NCI-H1436 (cell line): ENCODE results near the gene MTUS2.
"Not testable (repeated sequence)": the region's sequence is repeated elsewhere in the genome, so short reads cannot be mapped to it uniquely, and the experiment has no call there.

Experiments used
- DNase-seq: peaks from one replicate; lab custom pipeline; 2025; lab: John Stamatoyannopoulos, UW

The MTUS2 gene

GRCh38 chr13:29165216-29165615 lies 345.1 kb downstream of the MTUS2 start:
- no peak for DNase-seq

DNA sequence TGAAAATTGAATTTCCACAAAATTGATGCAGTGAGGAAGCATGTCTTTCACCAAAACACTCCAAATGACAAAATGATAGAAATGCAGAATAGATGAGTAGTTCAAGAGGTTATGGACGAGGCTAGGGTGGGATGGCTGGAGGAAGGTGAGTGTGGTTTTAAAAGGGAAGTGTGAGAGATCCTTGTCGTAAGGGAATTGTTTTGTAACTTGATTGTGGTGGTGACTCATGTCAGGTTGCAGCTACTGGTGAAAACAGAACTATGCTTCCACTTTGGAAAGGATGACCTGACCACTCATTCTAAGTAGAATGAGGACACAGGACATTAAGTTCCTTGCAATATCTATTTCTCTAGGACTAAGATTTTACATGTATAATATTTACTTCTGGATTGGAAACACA lies 345.7 kb downstream of the MTUS2 start:
- DNase-seq, result no peak

- DNase-seq, result no peak
Observed at GRCh38 chr13:29170436-29171082, 350.4 kb downstream of the MTUS2 start.

DNA sequence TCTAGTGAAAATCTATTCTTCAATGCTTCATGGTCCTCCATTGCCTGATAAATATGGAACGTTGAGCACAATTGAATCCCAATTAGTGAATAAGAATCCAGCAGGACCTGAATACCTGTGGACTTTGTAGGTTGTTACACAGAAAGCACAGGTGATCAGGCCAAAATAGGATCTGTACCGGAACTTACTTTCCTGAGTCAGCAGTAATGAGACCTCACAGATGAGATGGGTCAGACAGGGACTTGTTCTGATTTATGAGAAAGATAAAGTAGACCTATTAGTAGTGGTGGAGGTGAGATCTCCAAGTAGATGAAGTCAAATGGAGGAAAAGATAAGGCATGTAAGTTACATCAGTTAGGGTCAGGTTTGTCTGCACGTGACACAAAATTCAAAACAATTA lies 351.1 kb downstream of the MTUS2 start:
- no peak for DNase-seq

DNA sequence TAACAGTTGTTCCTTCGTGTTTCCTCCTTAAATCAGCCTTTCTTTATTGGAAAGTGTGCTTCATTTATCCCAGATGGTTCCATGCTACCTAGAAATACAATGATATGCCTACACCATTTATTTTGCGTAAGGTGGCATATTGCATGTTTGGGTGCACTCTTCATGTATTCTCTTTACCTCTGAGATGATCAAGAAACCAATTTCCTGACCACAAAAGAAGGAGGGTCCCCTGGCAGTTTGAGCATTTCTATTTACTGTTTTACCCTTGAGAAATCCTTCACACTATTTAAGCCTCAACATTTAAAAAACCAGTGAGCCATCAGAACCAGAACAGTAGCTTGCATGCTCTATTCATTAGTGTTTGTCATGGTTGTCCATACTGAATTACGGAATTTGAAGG lies 354.0 kb downstream of the MTUS2 start:
- DNase-seq, result no peak

- DNase-seq, result no peak
Observed at GRCh38 chr13:29175250-29175873, 355.2 kb downstream of the MTUS2 start.

GRCh38 chr13:29180055-29180454 lies 359.9 kb downstream of the MTUS2 start:
- DNase-seq, result no peak

GRCh38 chr13:29182216-29182615 lies 362.1 kb downstream of the MTUS2 start:
- DNase-seq, result no peak

GRCh38 chr13:29185926-29186325 lies 365.8 kb downstream of the MTUS2 start:
- no peak for DNase-seq

DNA sequence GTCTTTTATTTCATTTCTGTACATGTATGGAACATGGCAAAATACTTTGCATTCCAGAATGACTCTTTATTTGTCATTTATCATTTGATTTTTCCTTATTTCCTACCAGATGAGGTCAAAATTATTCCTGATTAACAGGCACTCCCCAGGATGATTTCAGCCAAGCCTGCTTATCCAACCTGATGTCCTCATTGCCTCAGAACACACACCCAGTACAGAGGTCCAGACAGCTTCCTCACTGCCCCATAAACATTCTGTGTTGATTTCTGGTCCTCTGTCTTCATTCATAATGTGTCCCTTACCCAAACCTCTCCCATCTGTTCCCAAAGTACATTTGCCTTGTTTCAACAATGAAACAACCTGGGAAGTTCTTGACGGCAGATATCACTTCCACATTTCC lies 367.4 kb downstream of the MTUS2 start:
- no peak for DNase-seq

DNA sequence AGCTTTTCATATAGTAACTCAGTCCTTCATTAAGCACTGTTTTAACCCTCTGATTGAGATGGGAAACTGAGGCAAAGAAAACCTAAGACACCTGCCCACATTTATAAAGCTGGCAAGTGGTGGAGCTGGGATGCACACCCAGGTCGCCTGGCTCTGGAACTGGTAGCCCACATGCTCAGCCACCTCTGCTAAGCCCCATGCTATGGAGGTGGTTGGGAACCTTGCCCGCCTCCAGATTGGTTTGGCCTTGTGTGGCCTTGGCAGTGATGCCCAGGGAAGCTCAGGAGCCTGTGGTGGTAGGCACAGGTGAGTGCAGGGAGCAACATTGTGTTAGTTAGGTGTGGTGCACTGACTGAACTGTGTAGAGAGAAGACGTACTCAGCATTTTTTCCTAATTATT lies 370.2 kb downstream of the MTUS2 start:
- no peak for DNase-seq

GRCh38 chr13:29193083-29193482 lies 372.9 kb downstream of the MTUS2 start:
- no peak for DNase-seq

GRCh38 chr13:29195456-29195855 lies 375.3 kb downstream of the MTUS2 start:
- DNase-seq, result no peak

DNA sequence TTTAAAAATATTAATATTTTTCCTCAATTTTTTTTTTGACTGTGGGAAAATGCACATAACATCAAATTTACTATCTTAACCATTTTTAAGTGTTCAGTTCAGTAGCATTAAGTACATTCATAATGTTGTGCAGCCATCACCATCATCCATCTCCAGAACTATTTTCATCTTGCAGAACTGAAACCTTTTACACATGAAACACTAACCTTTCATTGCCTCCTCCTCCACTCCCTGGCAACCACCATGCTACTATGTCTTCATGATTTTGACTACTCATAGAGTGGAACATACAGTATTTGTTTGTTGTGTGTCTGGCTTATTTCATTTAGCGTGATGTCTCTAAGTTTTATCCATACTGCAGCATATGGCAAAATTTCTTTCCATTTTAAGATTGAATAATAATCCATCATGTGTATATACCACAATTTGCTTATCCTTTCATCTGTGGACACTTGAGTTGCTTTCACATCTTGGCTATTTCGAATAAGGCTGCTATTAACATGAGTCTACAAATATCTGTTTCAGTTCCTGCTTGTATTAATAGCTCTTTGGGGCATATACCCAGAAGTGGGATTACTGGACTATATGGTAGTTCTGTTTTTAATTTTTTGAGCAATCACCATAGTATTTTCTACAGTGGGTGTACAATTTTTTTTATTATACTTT lies 376.4 kb downstream of the MTUS2 start:
- no peak for DNase-seq

DNA sequence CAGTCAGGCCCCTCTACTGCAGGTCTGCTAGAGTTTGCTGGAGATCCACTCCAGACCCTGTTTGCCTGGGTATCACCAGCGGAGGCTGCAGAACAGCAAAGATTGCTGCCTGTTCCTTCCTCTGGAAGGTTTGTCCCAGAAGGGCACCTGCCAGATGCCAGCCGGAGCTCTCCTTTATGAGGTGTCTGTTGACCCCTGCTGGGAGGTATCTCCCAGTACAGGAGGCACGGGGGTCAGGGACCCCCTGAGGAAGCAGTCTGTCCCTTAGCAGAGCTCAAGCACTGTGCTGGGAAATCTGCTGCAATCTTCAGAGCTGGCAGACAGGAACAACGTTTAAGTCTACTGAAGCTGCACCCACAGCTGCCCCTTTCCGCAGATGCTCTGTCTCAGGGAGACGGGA lies 382.6 kb downstream of the MTUS2 start:
- DNase-seq, result not testable (repeated sequence)

- no peak for DNase-seq
Observed at GRCh38 chr13:29204651-29205050, 384.5 kb downstream of the MTUS2 start.

- DNase-seq, result no peak
Observed at GRCh38 chr13:29210676-29211075, 390.5 kb downstream of the MTUS2 start.

DNA sequence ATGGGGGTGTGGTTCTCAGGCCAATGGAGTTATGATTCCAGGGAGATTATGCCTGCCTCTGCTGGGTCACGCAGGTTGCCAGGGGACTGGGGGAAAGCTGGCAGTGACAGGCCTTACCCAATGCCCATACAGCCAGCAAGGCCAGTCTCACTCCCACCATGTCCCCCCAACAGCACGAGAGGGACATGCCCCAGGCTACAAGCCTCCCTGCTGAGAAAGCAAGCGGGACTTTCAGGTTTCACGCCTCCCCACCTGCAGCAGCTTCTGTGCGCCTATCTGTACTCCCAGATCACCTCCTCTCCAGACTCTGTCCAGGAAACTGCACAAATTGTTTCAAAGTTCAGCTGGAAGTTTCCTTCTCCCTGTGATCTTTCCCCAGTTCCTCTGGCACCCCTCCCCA lies 391.0 kb downstream of the MTUS2 start:
- not testable (repeated sequence) for DNase-seq

DNA sequence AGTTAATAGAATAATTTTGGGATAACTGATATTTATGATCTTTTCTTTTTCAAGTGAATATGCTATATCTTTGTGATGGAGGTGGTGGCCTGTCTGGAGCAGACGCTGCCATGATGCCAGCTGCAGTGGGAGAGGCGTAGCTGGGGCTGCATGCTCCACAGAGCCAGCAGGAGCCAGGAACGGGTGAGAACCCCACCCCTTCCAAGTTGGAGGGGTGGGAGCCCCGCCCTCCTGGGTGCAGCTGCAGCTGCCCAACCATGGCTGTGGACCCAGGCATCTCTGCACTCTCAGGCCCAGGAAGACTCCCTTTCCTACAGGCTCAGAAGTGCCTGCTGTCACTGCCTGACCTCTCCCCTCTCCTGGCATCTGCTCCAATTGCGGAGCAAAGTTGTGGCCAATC lies 402.3 kb downstream of the MTUS2 start:
- no peak for DNase-seq

- DNase-seq, result no peak
Observed at GRCh38 chr13:29224206-29224605, 404.1 kb downstream of the MTUS2 start.

DNA sequence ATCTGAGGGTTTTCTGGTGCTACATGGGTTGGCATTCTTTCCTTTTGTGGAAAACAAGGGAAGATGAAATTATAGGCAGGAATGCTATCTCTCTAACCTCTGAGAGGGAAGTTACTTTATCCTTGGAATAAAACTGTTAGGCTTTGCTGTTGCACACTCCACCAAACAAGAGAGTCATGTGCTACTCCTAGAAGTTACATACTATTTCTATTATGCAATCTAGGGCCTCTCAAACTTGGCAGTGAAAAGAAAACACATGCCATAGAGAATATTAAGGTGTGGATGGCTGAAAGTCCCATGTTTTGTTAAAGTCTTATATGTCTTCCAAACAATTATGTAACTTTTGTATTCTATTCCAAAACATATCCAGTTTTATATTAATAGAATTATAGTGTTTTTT lies 407.4 kb downstream of the MTUS2 start:
- no peak for DNase-seq

DNA sequence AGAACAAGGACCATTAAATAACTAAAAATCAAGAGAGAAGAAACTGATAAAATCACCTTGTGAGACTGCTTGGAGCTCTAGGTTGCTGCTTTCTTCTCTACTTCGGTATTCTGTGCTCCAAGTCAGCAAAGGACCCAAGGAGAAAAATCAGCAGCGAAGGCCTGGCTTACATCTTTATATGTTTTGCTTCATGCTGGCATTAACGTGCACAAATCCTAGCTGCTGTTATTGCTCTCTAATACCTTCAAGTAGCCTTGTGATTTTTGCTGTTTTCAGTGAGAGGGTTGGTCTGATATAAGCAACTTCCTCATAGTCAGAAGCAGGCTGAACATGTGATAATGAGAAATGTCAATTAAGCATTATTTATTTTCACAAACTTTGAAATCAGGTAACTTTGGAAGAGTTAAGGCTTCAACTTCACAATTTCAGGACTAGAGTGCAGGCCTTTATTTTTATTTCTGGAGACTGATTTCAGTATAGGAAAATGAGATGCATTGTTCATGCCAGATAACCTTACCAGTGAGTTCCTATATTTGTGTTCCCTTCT lies 410.2 kb downstream of the MTUS2 start:
- no peak for DNase-seq
